ENCODE data around the gene KLRC1. TPM values are rescaled to one million over a fixed set of nuclear protein-coding genes. Genes with fewer than 3 reads are reported as not detected.
"Not testable (repeated sequence)": the region's sequence is repeated elsewhere in the genome, so short reads cannot be mapped to it uniquely, and the experiment has no call there.

Gene KLRC1
- total RNA-seq: 10 to 100 TPM; 52.9 to 63.9 TPM

DNA sequence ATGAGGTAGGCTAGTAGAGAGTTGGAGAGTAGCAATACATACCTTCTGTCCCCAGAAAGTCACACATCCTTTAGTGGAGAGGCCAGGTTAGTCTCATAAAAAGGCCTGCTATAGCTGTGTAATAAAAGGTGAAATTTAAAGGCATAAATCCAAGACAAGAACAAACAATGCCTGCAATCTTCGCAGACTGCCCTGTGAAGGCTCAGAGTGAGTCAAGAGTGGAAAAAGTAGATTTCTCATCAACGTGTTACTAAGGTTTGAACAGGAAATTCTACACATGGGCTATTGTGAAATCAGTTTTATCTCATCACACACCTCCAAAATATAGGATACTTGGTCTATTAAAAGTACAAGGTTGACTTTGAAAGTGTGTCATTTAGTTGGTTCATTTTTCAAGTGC is at the start of gene KLRC1:
Gene KLRC1, minus strand, starts transcription at position 222 of the 400 bp plus-strand sequence. CDS start 2,221 bp downstream, outside the sequence.
- peaks cover 26 to 34% of the 10 kb centered on the region in 2 donors for H3K4me1 Mint-ChIP-seq (ENCODE audit: low read depth in 2 of 2)
- H3K4me3 Mint-ChIP-seq: peak within 1 kb of the TSS; percentile 77
- peaks cover 41% of the 10 kb centered on the region for H3K36me3 Mint-ChIP-seq
- DNase-seq (ENCODE audit: low spot score) (no peak), ATAC-seq (peak; percentile 82 to 86)
- H3K27me3 Mint-ChIP-seq: no peaks in the 10 kb centered on the region
- H3K9me3 Mint-ChIP-seq: peaks cover 22% of the 10 kb centered on the region
- H3K27ac Mint-ChIP-seq: peak within 1 kb of the TSS; percentile 78 to 85

DNA sequence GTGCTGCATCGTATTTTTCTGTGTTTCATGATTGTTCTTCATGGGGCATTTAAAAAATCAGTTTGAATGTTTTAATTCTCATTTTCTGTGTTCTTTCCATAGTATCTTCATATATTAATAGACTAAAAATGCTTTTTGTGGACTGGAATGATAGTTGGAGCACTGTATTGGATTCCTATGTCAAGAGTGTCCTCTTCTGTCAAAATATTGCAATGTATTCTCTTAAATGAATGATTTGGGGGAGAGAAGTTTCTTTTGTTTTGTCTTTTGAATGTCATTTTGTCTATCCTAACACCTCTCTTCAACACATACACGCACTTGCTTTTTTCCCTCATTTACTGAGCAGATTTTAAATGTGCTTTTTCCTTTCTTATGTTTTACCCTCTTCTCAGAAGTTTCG is 47.9 kb upstream of the KLRC1 start:
- Mint-ChIP-seq H3K36me3 (peaks cover 13% of the 10 kb centered on the region), H3K4me1 (ENCODE audit: low read depth in 2 of 2) (peaks cover 27 to 43% of the 10 kb centered on the region in 2 donors), H3K27ac (peak overlapping the region; percentile 84 to 97), H3K27me3 (no peaks in the 10 kb centered on the region), H3K4me3 (peak overlapping the region; percentile 42), H3K9me3 (no peaks in the 10 kb centered on the region)
- DNase-seq (ENCODE audit: low spot score): no peak
- no peak for ATAC-seq

DNA sequence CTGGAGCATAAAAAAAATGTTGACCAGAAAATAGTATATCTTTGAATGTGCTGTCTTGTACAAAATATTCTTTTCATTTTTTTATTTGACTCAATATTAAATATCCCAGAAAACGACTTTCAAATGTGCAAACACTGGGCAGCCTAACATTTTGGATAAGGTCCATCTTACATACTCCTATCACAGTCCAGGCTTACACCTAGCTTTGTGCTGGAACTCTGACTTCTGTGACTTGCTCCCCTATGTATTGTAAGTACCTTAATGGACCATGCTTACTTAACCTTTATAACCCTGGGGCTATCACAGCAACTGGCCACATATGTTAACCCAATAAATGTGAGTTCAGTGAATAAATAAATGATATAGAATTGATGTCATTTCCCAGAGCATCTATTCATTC is 44.9 kb upstream of the KLRC1 start:
- Mint-ChIP-seq H3K27me3 (no peaks in the 10 kb centered on the region), H3K9me3 (no peaks in the 10 kb centered on the region), H3K27ac (peak overlapping the region; percentile 93 to 97), H3K4me3 (peak overlapping the region; percentile 78), H3K4me1 (ENCODE audit: low read depth in 2 of 2) (peaks cover 31 to 54% of the 10 kb centered on the region in 2 donors), H3K36me3 (peaks cover 10% of the 10 kb centered on the region)
- ATAC-seq (peak; percentile 35 to 54), DNase-seq (ENCODE audit: low spot score) (no peak)

DNA sequence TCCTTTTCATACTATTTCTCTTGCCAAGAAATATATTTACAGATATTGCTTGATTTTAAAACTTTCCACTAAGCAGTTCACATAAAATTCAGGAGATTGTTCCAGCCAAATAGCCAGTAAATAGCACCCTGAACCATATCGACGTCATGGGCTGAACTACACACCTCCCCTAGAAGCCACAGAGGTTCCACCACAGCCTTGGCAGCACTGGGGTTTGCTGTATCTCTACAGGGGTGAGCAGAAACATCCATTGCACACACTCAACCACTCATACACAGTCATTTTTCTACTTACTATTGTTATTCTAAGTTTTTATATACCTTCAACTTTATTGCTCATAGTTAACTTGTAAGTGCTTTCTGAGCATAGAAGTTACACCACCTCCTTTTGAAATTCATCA is 44.4 kb upstream of the KLRC1 start:
- Mint-ChIP-seq H3K27me3 (no peaks in the 10 kb centered on the region), H3K9me3 (no peaks in the 10 kb centered on the region), H3K4me3 (peak overlapping the region; percentile 78), H3K27ac (peak overlapping the region; percentile 93 to 97), H3K4me1 (ENCODE audit: low read depth in 2 of 2) (peaks cover 30 to 51% of the 10 kb centered on the region in 2 donors), H3K36me3 (peaks cover 6% of the 10 kb centered on the region)
- DNase-seq (ENCODE audit: low spot score) (peak; percentile 73), ATAC-seq (peak; percentile 95 to 100)

DNA sequence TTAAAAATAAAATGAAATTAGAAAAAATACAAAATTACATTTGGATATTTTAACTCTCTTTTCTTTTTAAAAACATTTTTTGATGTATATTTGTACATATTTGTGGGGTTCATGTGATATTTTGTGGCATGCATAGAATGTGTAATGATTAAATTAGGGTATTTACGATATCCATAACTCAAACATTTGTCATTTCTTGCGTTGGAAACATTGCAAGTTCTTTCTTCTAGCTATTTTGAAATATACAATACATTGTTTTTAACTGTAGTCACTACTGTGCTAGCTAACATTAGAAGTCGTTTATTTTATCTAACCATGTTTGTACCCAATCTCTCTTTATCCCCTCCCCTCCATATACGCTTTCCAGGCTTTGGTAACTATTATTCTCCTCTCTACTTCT is 38.6 kb upstream of the KLRC1 start:
- no peaks in the 10 kb centered on the region for H3K27me3 Mint-ChIP-seq
- H3K27ac Mint-ChIP-seq: no peak overlapping the region
- H3K4me3 Mint-ChIP-seq: no peak overlapping the region
- DNase-seq (ENCODE audit: low spot score) (no peak), ATAC-seq (no peak)
- H3K36me3 Mint-ChIP-seq: peaks cover 9% of the 10 kb centered on the region
- H3K9me3 Mint-ChIP-seq: peaks cover 5% of the 10 kb centered on the region
- H3K4me1 Mint-ChIP-seq (ENCODE audit: low read depth in 2 of 2): peaks cover 26 to 35% of the 10 kb centered on the region in 2 donors

DNA sequence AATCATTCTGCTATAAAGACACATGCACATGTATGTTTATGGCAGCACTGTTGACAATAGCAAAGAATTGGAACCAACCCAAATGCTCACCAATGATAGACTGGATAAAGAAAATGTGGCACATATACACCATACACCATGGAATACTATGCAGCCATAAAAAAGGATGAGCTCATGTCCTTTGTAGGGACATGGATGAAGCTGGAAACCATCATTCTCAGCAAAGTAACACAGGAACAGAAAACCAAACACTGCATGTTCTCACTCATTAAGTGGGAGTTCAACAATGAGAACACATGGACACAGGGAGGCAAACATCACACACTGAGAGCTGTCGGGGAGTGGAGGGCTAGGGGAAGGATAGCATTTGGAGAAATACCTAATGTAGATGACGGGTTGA is 34.2 kb upstream of the KLRC1 start:
- H3K36me3 Mint-ChIP-seq: peaks cover 35% of the 10 kb centered on the region
- ATAC-seq; H3K27me3 Mint-ChIP-seq; H3K27ac Mint-ChIP-seq; DNase-seq (ENCODE audit: low spot score); H3K4me3 Mint-ChIP-seq: not testable (repeated sequence)
- H3K4me1 Mint-ChIP-seq (ENCODE audit: low read depth in 2 of 2): peaks cover 24 to 26% of the 10 kb centered on the region in 2 donors
- peaks cover 23% of the 10 kb centered on the region for H3K9me3 Mint-ChIP-seq

- H3K4me3 Mint-ChIP-seq: peak overlapping the region; percentile 18
- not testable (repeated sequence) for H3K27me3 Mint-ChIP-seq; DNase-seq (ENCODE audit: low spot score); ATAC-seq
- peaks cover 21% of the 10 kb centered on the region for H3K9me3 Mint-ChIP-seq
- H3K4me1 Mint-ChIP-seq (ENCODE audit: low read depth in 2 of 2): peaks cover 19 to 25% of the 10 kb centered on the region in 2 donors
- peak overlapping the region; percentile 7 to 68 for H3K27ac Mint-ChIP-seq
- peaks cover 42% of the 10 kb centered on the region for H3K36me3 Mint-ChIP-seq
Observed at GRCh38 chr12:10481901-10482300, 28.7 kb upstream of the KLRC1 start.

DNA sequence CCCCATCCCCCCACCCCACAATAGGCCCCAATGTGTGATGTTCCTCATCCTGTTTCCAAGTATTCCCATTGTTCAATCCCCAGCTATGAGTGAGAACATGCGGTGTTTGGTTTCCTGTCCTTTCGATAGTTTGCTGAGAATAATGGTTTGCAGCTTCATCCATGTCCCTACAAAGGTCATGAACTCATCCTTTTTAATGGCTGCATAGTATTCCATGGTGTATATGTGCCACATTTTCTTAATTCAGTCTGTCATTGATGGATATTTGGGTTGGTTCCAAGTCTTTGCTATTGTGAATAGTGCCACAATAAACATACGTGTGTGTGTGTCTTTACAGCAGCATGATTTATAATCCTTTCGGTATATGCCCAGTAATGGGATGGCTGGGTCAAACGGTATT is 19.6 kb upstream of the KLRC1 start:
- H3K27ac Mint-ChIP-seq; ATAC-seq; H3K27me3 Mint-ChIP-seq; DNase-seq (ENCODE audit: low spot score); H3K4me3 Mint-ChIP-seq; H3K4me1 Mint-ChIP-seq (ENCODE audit: low read depth in 2 of 2); H3K9me3 Mint-ChIP-seq: not testable (repeated sequence)
- H3K36me3 Mint-ChIP-seq: peaks cover 31% of the 10 kb centered on the region

GRCh38 chr12:10469701-10470100 is 16.5 kb upstream of the KLRC1 start:
- Mint-ChIP-seq H3K4me3 (no peak overlapping the region), H3K4me1 (ENCODE audit: low read depth in 2 of 2) (peaks cover 6 to 12% of the 10 kb centered on the region in 2 donors), H3K27me3 (no peaks in the 10 kb centered on the region), H3K36me3 (peaks cover 35% of the 10 kb centered on the region), H3K9me3 (peaks cover 10% of the 10 kb centered on the region), H3K27ac (no peak overlapping the region)
- ATAC-seq (no peak), DNase-seq (ENCODE audit: low spot score) (no peak)

GRCh38 chr12:10466311-10466710 is 13.1 kb upstream of the KLRC1 start:
- peaks cover 6 to 14% of the 10 kb centered on the region in 2 donors for H3K4me1 Mint-ChIP-seq (ENCODE audit: low read depth in 2 of 2)
- peaks cover 20% of the 10 kb centered on the region for H3K9me3 Mint-ChIP-seq
- H3K27ac Mint-ChIP-seq: no peak overlapping the region
- H3K36me3 Mint-ChIP-seq: peaks cover 63% of the 10 kb centered on the region
- ATAC-seq: no peak
- no peak for DNase-seq (ENCODE audit: low spot score)
- H3K4me3 Mint-ChIP-seq: no peak overlapping the region
- no peaks in the 10 kb centered on the region for H3K27me3 Mint-ChIP-seq

GRCh38 chr12:10457760-10458159 is 4.6 kb upstream of the KLRC1 start:
- no peak for ATAC-seq
- Mint-ChIP-seq H3K4me1 (ENCODE audit: low read depth in 2 of 2) (peaks cover 28 to 35% of the 10 kb centered on the region in 2 donors), H3K27me3 (no peaks in the 10 kb centered on the region), H3K27ac (peak overlapping the region in 1 of 2 donors; percentile 8), H3K9me3 (peaks cover 36% of the 10 kb centered on the region), H3K36me3 (peaks cover 41% of the 10 kb centered on the region), H3K4me3 (no peak overlapping the region)
- no peak for DNase-seq (ENCODE audit: low spot score)

GRCh38 chr12:10456856-10457255 is 3.7 kb upstream of the KLRC1 start:
- H3K9me3 Mint-ChIP-seq: peaks cover 28% of the 10 kb centered on the region
- no peak overlapping the region for H3K4me3 Mint-ChIP-seq
- H3K4me1 Mint-ChIP-seq (ENCODE audit: low read depth in 2 of 2): peaks cover 28 to 35% of the 10 kb centered on the region in 2 donors
- no peaks in the 10 kb centered on the region for H3K27me3 Mint-ChIP-seq
- DNase-seq (ENCODE audit: low spot score): no peak
- peak overlapping the region; percentile 40 to 48 for H3K27ac Mint-ChIP-seq
- peaks cover 32% of the 10 kb centered on the region for H3K36me3 Mint-ChIP-seq
- ATAC-seq: no peak

GRCh38 chr12:10455766-10456165 is 2.6 kb upstream of the KLRC1 start:
- ATAC-seq: no peak
- H3K4me1 Mint-ChIP-seq (ENCODE audit: low read depth in 2 of 2): peaks cover 28 to 35% of the 10 kb centered on the region in 2 donors
- no peak for DNase-seq (ENCODE audit: low spot score)
- peak overlapping the region; percentile 72 to 85 for H3K27ac Mint-ChIP-seq
- H3K4me3 Mint-ChIP-seq: no peak overlapping the region
- H3K9me3 Mint-ChIP-seq: peaks cover 26% of the 10 kb centered on the region
- H3K27me3 Mint-ChIP-seq: no peaks in the 10 kb centered on the region
- peaks cover 31% of the 10 kb centered on the region for H3K36me3 Mint-ChIP-seq

DNA sequence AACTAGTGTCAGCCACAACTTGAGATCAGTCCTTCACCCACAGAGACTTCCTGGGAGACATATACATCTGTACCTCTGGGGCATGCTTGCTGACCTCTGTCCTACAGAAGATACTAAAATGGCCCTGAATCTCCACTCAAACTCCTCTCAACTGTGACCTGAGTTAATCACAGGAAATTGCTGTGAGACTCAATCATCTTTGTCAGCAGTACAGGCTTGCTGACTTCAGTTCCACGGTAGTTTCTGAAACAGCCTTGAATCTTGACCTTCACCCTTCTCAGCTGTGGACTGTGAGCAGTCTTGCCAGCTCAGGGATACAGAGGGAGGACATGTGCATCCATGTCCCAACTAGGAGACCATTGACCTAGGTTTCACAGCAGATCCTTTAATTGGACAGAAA is 1.4 kb upstream of the KLRC1 start:
- H3K9me3 Mint-ChIP-seq: peaks cover 26% of the 10 kb centered on the region
- peak overlapping the region; percentile 51 for H3K4me3 Mint-ChIP-seq
- peak overlapping the region; percentile 72 to 85 for H3K27ac Mint-ChIP-seq
- peaks cover 28 to 32% of the 10 kb centered on the region in 2 donors for H3K4me1 Mint-ChIP-seq (ENCODE audit: low read depth in 2 of 2)
- no peaks in the 10 kb centered on the region for H3K27me3 Mint-ChIP-seq
- no peak for DNase-seq (ENCODE audit: low spot score)
- H3K36me3 Mint-ChIP-seq: peaks cover 34% of the 10 kb centered on the region
- peak; percentile 40 to 57 for ATAC-seq

DNA sequence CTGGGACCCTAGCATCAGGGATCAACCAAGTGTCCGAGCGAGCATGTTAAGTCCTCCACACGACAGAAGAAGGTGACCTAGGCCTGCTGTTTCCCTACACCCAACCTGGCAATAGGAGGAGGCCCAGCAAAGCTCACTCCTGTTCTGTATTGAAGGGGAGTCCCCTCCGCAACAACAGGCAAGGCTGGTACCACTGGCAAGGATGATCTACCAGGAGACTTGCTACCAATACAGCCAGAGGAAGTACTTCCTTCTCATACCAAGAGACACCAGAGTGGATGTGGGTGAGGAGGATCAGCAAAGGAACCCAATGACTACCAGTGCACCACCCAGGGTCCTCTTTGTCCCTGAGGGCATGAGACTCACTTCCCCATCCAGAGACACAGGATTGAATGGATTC is 4.9 kb downstream of the KLRC1 start:
- Mint-ChIP-seq H3K36me3 (peaks cover 23% of the 10 kb centered on the region), H3K27me3 (no peaks in the 10 kb centered on the region), H3K4me3 (peak overlapping the region; percentile 87), H3K9me3 (no peaks in the 10 kb centered on the region), H3K27ac (peak overlapping the region; percentile 86 to 87), H3K4me1 (ENCODE audit: low read depth in 2 of 2) (peaks cover 14 to 20% of the 10 kb centered on the region in 2 donors)
- ATAC-seq (peak in 1 of 2 donors; percentile 74), DNase-seq (ENCODE audit: low spot score) (no peak)

Data from natural killer cell treated with Interleukin-12 subunit alpha and Interleukin-12 subunit beta and Interleukin-15 and Interleukin-18, amount 100 ng/mL, for 72 hours (primary cell).